Activated CD4-positive, alpha-beta T cell treated with anti-CD3 and anti-CD28 coated beads, Interleukin-2, amount 10 ng/mL, durations not matched to agents 24 days and 14 days (primary cell): Measurements from ENCODE around the gene SLC35D2. TPM values are rescaled to one million over a fixed set of nuclear protein-coding genes. Genes with fewer than 3 reads are reported as not detected.

ENCODE experiments used
- DNase-seq: peaks from one replicate; pipeline ENCODE4 v3.0.0; 2022
- H3K27ac Mint-ChIP-seq: one replicate; pipeline ENCODE4 v1.8.0; 2022; ENCODE audit warnings: mild to moderate bottlenecking, mixed read lengths
- H3K27me3 Mint-ChIP-seq: one replicate; pipeline ENCODE4 v1.8.0; 2022; ENCODE audit warnings: mixed read lengths
- H3K36me3 Mint-ChIP-seq: one replicate; pipeline ENCODE4 v1.8.0; 2022; ENCODE audit warnings: low read depth, mild to moderate bottlenecking, mixed read lengths
- H3K4me1 Mint-ChIP-seq: one replicate; pipeline ENCODE4 v1.8.0; 2021; ENCODE audit warnings: mixed read lengths
- H3K4me3 Mint-ChIP-seq: one replicate; pipeline ENCODE4 v1.8.0; 2022; ENCODE audit warnings: mild to moderate bottlenecking, moderate library complexity, mixed read lengths
- H3K9me3 Mint-ChIP-seq: one replicate; pipeline ENCODE4 v1.8.0; 2021; ENCODE audit warnings: mixed read lengths
- intact Hi-C: fragments of 100-400 bp; cut with micrococcal nuclease; formaldehyde crosslinking; loops from one replicate; pipeline ENCODE4 v1.15.1; 2023
- total RNA-seq: library from RNA; stranded (reverse); gene quantifications from 2 replicates; pipeline ENCODE4 v1.2.3, GENCODE V29; 2022

Gene SLC35D2
- total RNA-seq, 1 donor from 2014 or later: 5.2 TPM

DNA sequence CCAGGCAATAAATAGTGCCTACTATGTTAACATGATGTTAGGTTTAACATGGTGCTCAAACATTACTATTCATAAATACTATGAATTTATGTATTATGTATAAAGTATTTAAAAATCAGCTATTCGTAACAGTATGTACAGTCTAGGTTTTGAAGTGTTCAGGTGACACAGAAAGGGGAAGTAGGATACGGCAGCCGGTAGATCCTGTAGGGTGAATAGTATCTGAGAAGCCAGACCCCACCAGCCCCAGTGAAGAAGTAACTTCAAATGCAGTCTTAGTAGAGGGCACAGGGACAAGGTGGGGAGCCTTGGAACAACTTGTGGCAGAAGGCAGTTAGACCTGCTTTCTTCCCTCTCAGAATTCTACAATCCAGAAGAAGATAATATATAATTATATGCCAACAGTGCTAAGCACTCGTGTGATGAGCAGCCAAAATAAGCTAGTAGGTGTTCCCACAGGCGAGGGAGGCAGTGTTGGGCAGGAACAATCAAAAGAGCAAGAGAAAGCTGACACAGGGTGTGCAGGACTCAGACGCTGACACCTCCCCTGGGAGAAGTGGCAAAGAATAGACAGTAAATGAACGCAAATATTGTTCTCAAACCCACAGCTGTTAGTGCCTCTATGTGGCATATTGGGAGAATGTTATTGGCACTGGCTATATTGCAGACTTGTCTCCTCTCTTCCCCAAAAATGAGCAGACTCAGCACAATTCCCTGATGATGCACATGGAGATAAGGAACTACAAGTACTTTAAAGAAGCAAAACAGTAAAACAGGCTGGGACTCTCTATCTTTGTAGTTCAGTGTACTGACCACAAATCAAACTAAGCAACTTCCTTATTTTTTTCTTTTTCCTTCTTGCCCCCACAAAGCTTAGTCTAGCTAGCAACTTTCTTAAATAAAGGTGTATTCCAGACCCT, 30.1 kb upstream of the SLC35D2 start:
- Mint-ChIP-seq H3K27ac (peak overlapping the region; percentile 71), H3K4me1 (peaks cover 39% of the 10 kb centered on the region), H3K36me3 (peaks cover 21% of the 10 kb centered on the region), H3K9me3 (no peaks in the 10 kb centered on the region), H3K4me3 (peak overlapping the region; percentile 68), H3K27me3 (no peaks in the 10 kb centered on the region)
- intact Hi-C loops: loop anchor here (2.0 to 10.0 kb wide), 2 partner anchors 15 to 89 kb away; no protein-coding TSS in a partner anchor
- peak; percentile 72 for DNase-seq

DNA sequence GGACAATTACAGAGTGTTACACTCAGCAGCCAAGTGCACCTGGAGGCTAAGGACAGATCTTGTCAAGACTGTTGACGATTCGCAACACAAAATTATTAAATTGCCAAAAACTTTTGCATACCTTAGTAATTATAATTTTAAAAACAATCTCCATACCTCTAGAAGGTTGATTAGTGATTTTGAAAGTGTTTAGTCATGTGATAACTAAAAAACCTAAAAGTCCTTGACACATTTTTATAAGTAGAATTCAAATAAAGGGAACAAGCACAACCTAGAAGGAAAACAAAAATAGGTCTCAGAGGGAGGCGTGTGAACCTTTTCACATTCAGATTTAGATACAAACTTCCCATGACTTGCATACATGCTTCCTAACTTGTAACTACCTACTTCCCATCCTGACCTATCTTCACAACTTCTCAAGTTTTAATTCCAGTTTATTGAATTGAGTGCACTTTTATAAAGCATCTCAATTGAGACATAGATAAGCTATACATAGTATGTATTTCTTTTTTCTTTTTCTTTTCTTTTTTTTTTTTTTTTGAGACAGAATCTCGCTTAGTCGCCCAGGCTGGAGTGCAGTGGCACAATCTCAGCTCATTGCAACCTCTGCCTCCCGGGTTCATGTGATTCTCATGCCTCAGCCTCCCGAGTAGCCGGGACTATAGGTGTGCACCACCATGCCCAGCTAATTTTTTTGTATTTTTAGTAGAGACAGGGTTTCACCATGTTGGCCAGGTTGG, 28.8 kb upstream of the SLC35D2 start:
- DNase-seq: no peak
- peaks cover 45% of the 10 kb centered on the region for H3K4me1 Mint-ChIP-seq
- no peak overlapping the region for H3K27ac Mint-ChIP-seq
- no peak overlapping the region for H3K4me3 Mint-ChIP-seq
- H3K27me3 Mint-ChIP-seq: no peaks in the 10 kb centered on the region
- intact Hi-C loops: loop anchor here (2.0 to 10.0 kb wide), 2 partner anchors 14 to 88 kb away; no protein-coding TSS in a partner anchor
- peaks cover 25% of the 10 kb centered on the region for H3K36me3 Mint-ChIP-seq
- H3K9me3 Mint-ChIP-seq: no peaks in the 10 kb centered on the region

DNA sequence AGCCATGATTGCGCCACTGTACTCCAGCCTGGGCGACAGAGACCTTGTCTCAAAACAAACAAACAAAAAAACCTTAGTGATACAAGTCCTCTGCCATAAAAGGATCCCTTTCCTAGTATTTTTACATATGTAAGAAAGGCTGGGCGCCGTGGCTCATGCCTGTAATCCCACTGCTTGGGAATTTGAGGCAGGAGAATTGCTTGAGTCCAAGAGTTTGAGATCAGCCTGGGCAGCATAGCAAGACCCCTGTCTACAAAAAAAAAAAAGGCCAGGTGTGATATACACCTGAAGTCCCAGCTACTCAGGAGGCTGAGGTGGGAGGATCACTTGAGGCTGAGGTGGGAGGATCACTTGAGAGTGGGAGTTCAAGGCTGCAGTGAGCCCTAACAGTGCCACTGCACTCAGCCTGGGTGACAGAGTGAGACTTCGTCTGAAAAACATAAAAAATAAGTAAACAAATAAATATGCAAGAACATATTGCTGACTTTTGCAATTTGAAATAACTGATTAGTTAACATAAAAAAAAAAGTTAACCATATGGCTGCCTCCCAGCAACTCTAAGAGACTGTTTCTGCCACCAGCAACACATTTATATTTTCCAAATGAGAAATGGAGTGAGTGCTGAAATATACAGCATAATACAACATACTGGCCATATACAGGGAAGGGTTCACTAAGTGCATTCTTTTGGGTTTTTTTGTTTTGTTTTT, 27.8 kb upstream of the SLC35D2 start:
- Mint-ChIP-seq H3K27ac (no peak overlapping the region), H3K9me3 (no peaks in the 10 kb centered on the region)

DNA sequence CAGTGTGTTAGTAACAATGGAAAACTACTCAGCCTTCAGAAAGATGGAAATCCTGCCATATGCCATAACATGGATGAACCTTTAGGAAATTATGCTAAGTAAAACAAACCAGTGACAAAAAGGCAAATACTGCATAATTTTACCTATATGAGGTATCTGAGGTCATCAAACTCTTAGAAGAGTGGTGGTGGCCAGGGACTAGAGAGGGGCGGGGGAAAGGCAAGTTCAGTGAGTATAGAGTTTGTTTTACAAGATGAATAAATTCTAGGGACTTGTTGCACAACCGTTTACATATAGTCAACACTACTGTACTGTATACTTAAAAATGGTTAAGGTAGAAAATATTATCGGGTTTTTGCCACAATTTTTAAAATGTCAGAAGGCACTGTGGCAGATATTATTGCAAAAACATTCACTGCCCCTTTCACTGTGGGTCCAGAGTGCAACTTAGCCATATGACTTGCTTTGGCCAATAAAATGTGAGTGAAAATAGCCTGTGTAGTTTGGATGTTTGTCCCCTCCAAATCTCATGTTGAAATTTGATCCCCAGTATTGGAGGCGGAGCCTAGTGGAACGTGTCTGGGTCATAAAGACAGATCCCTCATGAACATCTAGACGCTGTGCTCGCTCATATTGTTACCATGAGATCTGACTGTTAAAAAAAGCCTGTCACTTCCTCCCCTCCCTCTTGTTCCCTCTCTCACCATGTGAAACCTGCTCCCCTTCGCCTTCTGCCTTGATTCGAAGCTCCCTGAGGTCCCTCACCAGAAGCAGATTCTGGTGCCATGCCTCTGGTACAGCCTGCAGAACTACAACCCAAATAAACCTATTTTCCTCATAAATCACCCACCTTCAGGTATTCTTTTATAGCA, 25.1 kb upstream of the SLC35D2 start:
- intact Hi-C loops: no loop called here
- Mint-ChIP-seq H3K27ac (peak overlapping the region; percentile 85), H3K27me3 (no peaks in the 10 kb centered on the region), H3K36me3 (peaks cover 21% of the 10 kb centered on the region), H3K4me3 (peak overlapping the region; percentile 42), H3K4me1 (peaks cover 37% of the 10 kb centered on the region), H3K9me3 (no peaks in the 10 kb centered on the region)
- DNase-seq: peak; percentile 59

More for the DNA sequence above, 27.8 kb upstream of the SLC35D2 start:
- peaks cover 42% of the 10 kb centered on the region for H3K4me1 Mint-ChIP-seq
- no peak overlapping the region for H3K4me3 Mint-ChIP-seq
- intact Hi-C loops: loop anchor here (10.0 kb wide), 1 partner anchor 86 kb away; no protein-coding TSS in a partner anchor
- peaks cover 22% of the 10 kb centered on the region for H3K36me3 Mint-ChIP-seq
- H3K27me3 Mint-ChIP-seq: no peaks in the 10 kb centered on the region
- no peak for DNase-seq

DNA sequence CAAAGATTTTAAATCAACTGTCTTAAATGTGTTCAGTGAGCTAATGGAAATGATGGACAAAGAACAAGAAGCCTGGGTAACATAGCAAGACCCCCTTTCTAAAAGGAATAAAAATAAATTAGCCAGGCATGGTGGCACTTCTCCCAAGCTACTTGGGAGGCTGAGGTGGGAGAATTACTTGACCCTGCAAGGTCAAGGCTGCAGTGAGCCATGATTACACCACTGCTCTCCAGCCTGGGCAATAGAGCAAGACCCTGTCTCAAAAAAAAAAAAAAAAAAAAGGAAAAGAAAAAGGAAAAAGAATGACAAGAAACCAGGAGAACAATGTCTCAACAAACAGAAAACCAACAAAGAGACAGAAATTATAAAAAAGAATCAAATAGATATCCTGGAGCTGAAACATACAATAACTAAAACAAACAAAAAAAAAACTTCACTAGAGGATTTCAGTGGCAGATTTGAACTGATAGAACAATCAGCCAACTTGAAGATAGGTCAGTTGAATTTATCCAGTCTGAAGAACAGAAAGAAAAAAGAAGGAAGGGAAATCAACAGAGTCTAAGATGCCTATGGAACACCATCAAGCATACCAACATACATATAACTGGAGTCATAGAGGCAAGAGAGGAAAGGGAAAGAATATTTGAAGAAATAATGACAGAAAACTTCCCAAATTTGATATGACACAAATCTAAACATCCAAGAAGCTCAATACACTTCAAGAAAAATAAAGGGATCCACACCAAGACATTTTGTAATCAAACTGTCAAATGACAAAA, 16.8 kb upstream of the SLC35D2 start:
- peak overlapping the region; percentile 42 for H3K27ac Mint-ChIP-seq
- peak overlapping the region; percentile 69 for H3K4me3 Mint-ChIP-seq
- intact Hi-C loops: no loop called here
- no peak for DNase-seq
- H3K27me3 Mint-ChIP-seq: no peaks in the 10 kb centered on the region
- H3K36me3 Mint-ChIP-seq: peaks cover 37% of the 10 kb centered on the region
- peaks cover 29% of the 10 kb centered on the region for H3K4me1 Mint-ChIP-seq
- peaks cover 8% of the 10 kb centered on the region for H3K9me3 Mint-ChIP-seq

DNA sequence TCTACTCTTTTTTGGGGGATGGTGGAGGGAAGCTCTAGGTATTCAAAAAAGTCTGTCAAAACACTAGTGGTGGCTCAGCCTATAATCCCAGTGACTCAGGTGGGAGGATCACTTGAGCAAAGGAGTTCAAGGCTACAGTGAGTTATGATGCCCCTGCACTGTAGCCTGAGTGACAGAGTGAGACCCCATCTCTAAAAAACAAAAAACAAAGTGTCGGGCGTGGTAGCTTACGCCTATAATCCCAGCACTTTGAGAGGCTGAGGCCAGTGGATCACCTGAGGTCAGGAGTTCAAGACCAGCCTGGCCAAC, 15.8 kb upstream of the SLC35D2 start:
- Mint-ChIP-seq H3K4me3 (peak overlapping the region; percentile 69), H3K9me3 (peaks cover 8% of the 10 kb centered on the region), H3K27me3 (no peaks in the 10 kb centered on the region), H3K27ac (peak overlapping the region; percentile 84), H3K36me3 (peaks cover 40% of the 10 kb centered on the region), H3K4me1 (peaks cover 32% of the 10 kb centered on the region)
- DNase-seq: no peak
- intact Hi-C loops: loop anchor here (2.0 kb wide), 1 partner anchor 14 kb away; no protein-coding TSS in a partner anchor

DNA sequence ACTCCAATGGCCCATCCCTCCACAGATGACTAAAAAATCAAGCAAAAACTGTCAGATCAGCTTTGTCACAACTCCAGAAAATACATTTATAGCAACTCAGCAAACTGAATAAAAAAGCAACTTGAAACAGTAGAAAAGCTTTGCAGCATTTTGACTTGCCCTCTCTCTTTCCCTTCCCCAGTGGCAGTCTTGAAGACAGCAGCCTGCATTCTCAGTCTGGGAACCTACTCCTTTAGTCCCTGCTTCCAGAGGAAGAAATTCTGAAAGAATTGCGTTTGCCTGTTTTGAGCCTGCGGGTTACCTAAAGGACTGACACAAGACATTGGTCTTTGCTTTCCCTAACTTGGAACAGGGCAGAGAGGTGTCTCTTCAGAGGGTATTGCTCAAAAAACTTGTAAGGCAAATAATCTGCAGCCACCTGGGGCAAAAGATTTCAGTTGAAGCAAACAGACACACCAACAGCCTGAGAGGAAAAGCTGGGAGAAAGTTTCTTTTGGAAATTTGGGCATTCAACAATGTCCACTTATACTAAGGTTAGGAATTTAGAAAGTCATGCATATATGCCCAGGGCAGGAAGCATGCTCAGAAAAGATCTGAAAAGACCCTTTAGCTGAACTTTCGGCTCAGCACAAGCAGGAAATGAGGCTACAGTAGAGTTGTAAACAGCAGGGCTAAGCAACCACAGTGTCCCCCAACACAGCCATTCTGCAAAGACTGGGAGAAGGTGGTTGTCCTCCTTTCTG, 15.2 kb upstream of the SLC35D2 start:
- Mint-ChIP-seq H3K9me3 (peaks cover 8% of the 10 kb centered on the region), H3K4me1 (peaks cover 32% of the 10 kb centered on the region), H3K4me3 (peak overlapping the region; percentile 69), H3K27ac (peak overlapping the region; percentile 84), H3K27me3 (no peaks in the 10 kb centered on the region), H3K36me3 (peaks cover 43% of the 10 kb centered on the region)
- intact Hi-C loops: loop anchor here (2.0 kb wide), 1 partner anchor 14 kb away; no protein-coding TSS in a partner anchor
- DNase-seq: peak; percentile 72

DNA sequence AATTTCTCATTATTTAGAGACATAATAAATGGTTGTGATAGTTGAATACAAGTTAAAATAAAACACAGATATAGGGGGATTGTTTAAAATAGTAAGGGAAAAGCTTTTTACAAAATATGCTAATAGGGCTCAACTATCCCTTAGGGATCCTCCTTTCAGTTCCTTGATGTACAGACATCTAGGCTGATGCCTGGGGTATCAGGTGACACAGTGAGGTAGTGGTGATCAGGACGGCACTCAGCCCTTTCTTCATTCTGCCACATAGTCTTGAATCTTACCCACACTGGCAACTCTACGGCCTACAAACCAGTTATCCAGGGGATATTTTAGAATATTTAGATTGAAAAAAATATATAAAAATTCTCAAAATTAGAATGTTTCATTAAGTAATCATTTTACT, 12.5 kb upstream of the SLC35D2 start:
- H3K27ac Mint-ChIP-seq: no peak overlapping the region
- no peak for DNase-seq
- H3K9me3 Mint-ChIP-seq: peaks cover 7% of the 10 kb centered on the region
- H3K27me3 Mint-ChIP-seq: no peaks in the 10 kb centered on the region
- intact Hi-C loops: no loop called here
- H3K4me1 Mint-ChIP-seq: peaks cover 37% of the 10 kb centered on the region
- H3K36me3 Mint-ChIP-seq: peaks cover 53% of the 10 kb centered on the region
- H3K4me3 Mint-ChIP-seq: no peak overlapping the region

DNA sequence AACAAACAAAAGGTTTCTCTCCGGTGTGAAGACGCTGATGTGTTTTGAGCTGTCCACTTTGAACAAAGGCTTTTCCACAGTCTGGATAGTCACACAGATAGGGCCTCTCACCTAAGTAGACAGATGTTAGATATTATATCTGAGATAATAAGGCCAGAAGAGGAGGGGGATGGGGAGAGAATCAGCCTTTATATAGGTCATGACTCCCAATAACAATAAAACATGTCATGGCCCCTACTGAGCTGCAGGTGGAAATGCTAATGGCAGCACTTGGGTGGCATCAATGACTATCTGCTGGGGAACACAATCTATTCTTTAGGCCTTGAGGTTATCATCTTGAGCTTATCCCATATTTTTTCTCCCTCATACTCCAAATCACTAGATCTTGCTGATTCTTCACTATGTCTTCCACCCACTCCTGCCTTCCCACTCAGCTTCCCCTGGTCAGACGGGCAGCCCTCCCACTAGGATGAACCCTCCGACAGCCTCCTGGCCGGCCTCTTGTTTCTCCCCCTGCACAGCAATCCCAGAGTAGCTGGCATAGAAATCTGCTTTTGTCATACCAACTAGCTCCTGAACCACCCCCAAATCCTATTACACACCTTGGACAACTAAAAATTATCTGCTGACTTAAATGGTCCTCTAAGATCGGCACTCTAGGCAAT, 11.5 kb upstream of the SLC35D2 start:
- Mint-ChIP-seq H3K27ac (no peak overlapping the region), H3K9me3 (no peaks in the 10 kb centered on the region), H3K36me3 (peaks cover 52% of the 10 kb centered on the region), H3K4me1 (peaks cover 31% of the 10 kb centered on the region), H3K27me3 (no peaks in the 10 kb centered on the region), H3K4me3 (no peak overlapping the region)
- intact Hi-C loops: no loop called here
- DNase-seq: no peak

DNA sequence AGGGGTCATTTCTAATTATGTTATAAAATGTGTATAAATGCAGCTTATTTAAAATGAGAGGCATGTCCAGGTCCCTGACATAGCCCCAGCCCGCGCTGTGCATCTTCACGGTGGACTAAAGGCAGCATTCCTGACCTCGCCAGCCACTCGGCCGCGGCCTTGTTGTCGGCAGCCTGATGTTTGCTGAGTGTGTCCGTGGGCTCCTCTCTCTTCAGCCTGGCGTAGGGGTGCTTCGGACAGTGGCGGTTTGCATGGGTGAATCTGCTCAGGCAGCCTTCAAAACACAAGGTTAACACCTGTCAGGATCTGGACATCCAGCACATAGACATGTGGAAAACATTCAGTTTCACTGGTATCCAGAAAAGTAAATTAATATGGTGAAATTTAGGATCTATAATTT, 8.8 kb upstream of the SLC35D2 start:
- Mint-ChIP-seq H3K27me3 (no peaks in the 10 kb centered on the region), H3K9me3 (no peaks in the 10 kb centered on the region), H3K36me3 (peaks cover 52% of the 10 kb centered on the region), H3K27ac (no peak overlapping the region), H3K4me1 (peaks cover 15% of the 10 kb centered on the region), H3K4me3 (no peak overlapping the region)
- intact Hi-C loops: no loop called here
- no peak for DNase-seq

DNA sequence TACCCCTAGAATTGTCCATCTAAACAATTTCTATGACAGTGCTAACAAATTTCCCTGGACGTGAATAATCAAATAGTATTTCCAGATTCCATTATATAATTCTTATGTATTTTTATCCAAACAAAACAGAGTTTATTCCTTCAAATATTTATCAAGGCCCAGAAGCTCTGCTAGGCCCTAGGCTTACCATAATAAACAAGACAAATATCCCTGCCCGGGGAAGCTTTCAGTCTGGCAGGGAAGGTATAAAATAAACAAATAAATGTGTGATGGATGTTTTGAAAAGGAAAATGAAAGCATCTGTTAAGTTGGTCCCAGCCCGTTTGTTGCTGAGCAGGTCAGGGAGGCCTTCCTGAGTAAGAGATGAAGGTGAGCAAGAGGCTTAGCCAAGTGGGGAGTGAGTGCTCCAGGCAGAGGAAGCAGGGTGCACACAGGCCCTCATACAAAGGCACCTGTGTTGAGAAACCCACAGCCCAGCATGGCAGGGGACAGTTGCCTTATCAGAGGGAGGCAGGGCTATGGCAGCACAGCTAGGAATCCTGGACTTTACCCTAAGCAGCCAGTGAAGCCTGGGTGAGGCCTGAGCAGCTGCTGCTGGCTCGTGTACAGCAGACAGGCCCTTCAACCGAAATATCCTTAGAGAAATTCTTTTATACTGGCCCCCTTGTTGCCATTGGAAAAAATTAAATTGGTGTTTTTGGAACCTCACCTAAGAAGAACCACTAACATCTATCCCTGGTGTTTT, 7.7 kb upstream of the SLC35D2 start:
- intact Hi-C loops: no loop called here
- no peak overlapping the region for H3K4me3 Mint-ChIP-seq
- no peaks in the 10 kb centered on the region for H3K9me3 Mint-ChIP-seq
- peak; percentile 66 for DNase-seq
- H3K27ac Mint-ChIP-seq: peak overlapping the region; percentile 67
- H3K27me3 Mint-ChIP-seq: no peaks in the 10 kb centered on the region
- peaks cover 19% of the 10 kb centered on the region for H3K4me1 Mint-ChIP-seq
- peaks cover 57% of the 10 kb centered on the region for H3K36me3 Mint-ChIP-seq
